ENCODE data around the gene EPB41L4A. TPM values are rescaled to one million over a fixed set of nuclear protein-coding genes. Genes with fewer than 3 reads are reported as not detected.
A peak's percentile ranks its signal among the peaks of the same experiment; 100 is the strongest.

Gene EPB41L4A
- total RNA-seq, 2 donors from 2014 or later = 7.0 to 16.2 TPM

- WGBS, 2 donors = 76% methylated on average over 4 of the region's 4 CpGs
Observed at GRCh38 chr5:112195924-112196323, 223.2 kb downstream of the EPB41L4A start.

GRCh38 chr5:112192866-112193265, 226.2 kb downstream of the EPB41L4A start:
- Histone ChIP-seq H3K9me3 (no peaks in the 10 kb centered on the region), H3K27me3 (no peaks in the 10 kb centered on the region), H3K4me3 (no peak overlapping the region), H3K4me1 (no peaks in the 10 kb centered on the region), H3K27ac (no peak overlapping the region), H3K36me3 (replicated peaks in 1 of 2; ENCODE audit: insufficient read depth in 1 of 2, low read depth in 2 of 2) (no peaks in the 10 kb centered on the region)
- no peak for ATAC-seq
- 89 to 92% methylated on average over 3 of the region's 3 CpGs for WGBS, 2 donors
- intact Hi-C loops (cut with DNase I) = no loop called here
- no peak for DNase-seq
- TF ChIP-seq CTCF (IDR thresholded peaks at IDR 0.05) (no peak), POLR2A (IDR thresholded peaks at IDR 0.05) (no peak)

More at GRCh38 chr5:112195924-112196323, 223.2 kb downstream of the EPB41L4A start:
- Histone ChIP-seq H3K9me3 (no peaks in the 10 kb centered on the region), H3K27ac (no peak overlapping the region), H3K4me1 (no peaks in the 10 kb centered on the region), H3K4me3 (no peak overlapping the region), H3K27me3 (no peaks in the 10 kb centered on the region), H3K36me3 (replicated peaks in 1 of 2; ENCODE audit: insufficient read depth in 1 of 2, low read depth in 2 of 2) (no peaks in the 10 kb centered on the region)
- no peak for DNase-seq
- ATAC-seq = no peak
- no peak for TF ChIP-seq CTCF (IDR thresholded peaks at IDR 0.05)
- no peak for TF ChIP-seq POLR2A (IDR thresholded peaks at IDR 0.05)
- intact Hi-C loops (cut with DNase I) = no loop called here

GRCh38 chr5:112192072-112192471, 227.0 kb downstream of the EPB41L4A start:
- intact Hi-C loops (cut with DNase I) = no loop called here
- no peaks in the 10 kb centered on the region for H3K9me3 ChIP-seq
- no peak for TF ChIP-seq POLR2A (IDR thresholded peaks at IDR 0.05)
- no peak for TF ChIP-seq CTCF (IDR thresholded peaks at IDR 0.05)
- no peak for DNase-seq
- H3K4me3 ChIP-seq = no peak overlapping the region
- 83 to 89% methylated on average over 4 of the region's 4 CpGs for WGBS, 2 donors
- no peak overlapping the region for H3K27ac ChIP-seq
- no peak for ATAC-seq
- H3K4me1 ChIP-seq = no peaks in the 10 kb centered on the region
- no peaks in the 10 kb centered on the region for H3K36me3 ChIP-seq (replicated peaks in 1 of 2; ENCODE audit: insufficient read depth in 1 of 2, low read depth in 2 of 2)
- H3K27me3 ChIP-seq = no peaks in the 10 kb centered on the region

GRCh38 chr5:112189391-112189790, 229.7 kb downstream of the EPB41L4A start:
- no peaks in the 10 kb centered on the region for H3K36me3 ChIP-seq (replicated peaks in 1 of 2; ENCODE audit: insufficient read depth in 1 of 2, low read depth in 2 of 2)
- 55 to 59% methylated on average over 4 of the region's 4 CpGs for WGBS, 2 donors
- no peaks in the 10 kb centered on the region for H3K27me3 ChIP-seq
- H3K27ac ChIP-seq = no peak overlapping the region
- no peaks in the 10 kb centered on the region for H3K4me1 ChIP-seq
- TF ChIP-seq POLR2A (IDR thresholded peaks at IDR 0.05) (no peak), CTCF (IDR thresholded peaks at IDR 0.05) (no peak)
- intact Hi-C loops (cut with DNase I) = no loop called here
- no peaks in the 10 kb centered on the region for H3K9me3 ChIP-seq
- DNase-seq (no peak), ATAC-seq (no peak)
- H3K4me3 ChIP-seq = no peak overlapping the region

GRCh38 chr5:112186401-112186990, 232.6 kb downstream of the EPB41L4A start:
- Histone ChIP-seq H3K27ac (no peak overlapping the region), H3K4me1 (no peaks in the 10 kb centered on the region), H3K36me3 (replicated peaks in 1 of 2; ENCODE audit: insufficient read depth in 1 of 2, low read depth in 2 of 2) (no peaks in the 10 kb centered on the region), H3K27me3 (no peaks in the 10 kb centered on the region), H3K9me3 (no peaks in the 10 kb centered on the region), H3K4me3 (no peak overlapping the region)
- DNase-seq = peak in 2 of 4 donors; percentile 17 to 29
- intact Hi-C loops (cut with DNase I) = no loop called here
- TF ChIP-seq POLR2A (IDR thresholded peaks at IDR 0.05) (no peak), CTCF (IDR thresholded peaks at IDR 0.05) (peak in 6 of 7 experiments; percentile 38 to 51 (median 41))
- ATAC-seq = peak; percentile 48
- WGBS, 2 donors = 56 to 59% methylated on average over 4 of the region's 4 CpGs

Measured in body of pancreas (tissue), 4 donors.